GM18951 (cell line): ENCODE results near the gene FBN3.
"Not testable (repeated sequence)": the region's sequence is repeated elsewhere in the genome, so short reads cannot be mapped to it uniquely, and the experiment has no call there.

ENCODE experiments used
- POLR2A ChIP-seq: IDR thresholded peaks from 4 replicates; pipeline ENCODE4 v1.6.1; 2011; ENCODE audit warnings: mild to moderate bottlenecking; ENCODE audit not compliant: insufficient read length, insufficient read depth; ENCODE audit errors: extremely low read depth
- in situ Hi-C: fragments of 300-500 bp; cut with MboI; formaldehyde crosslinking; loops from one replicate; pipeline ENCODE4 v1.12.0; 2022; ENCODE audit warnings: low sequenced_read_pairs, mixed read lengths, inconsistent platforms; ENCODE audit not compliant: unreplicated experiment

FBN3 gene

GRCh38 chr19:8149261-8150094 lies at the start of gene FBN3:
FBN3 (minus strand) TSS chr19:8149592; CDS start chr19:8147480, 2,112 bp downstream.
- in situ Hi-C loops: no loop called here
- TF ChIP-seq POLR2A: no peak

DNA sequence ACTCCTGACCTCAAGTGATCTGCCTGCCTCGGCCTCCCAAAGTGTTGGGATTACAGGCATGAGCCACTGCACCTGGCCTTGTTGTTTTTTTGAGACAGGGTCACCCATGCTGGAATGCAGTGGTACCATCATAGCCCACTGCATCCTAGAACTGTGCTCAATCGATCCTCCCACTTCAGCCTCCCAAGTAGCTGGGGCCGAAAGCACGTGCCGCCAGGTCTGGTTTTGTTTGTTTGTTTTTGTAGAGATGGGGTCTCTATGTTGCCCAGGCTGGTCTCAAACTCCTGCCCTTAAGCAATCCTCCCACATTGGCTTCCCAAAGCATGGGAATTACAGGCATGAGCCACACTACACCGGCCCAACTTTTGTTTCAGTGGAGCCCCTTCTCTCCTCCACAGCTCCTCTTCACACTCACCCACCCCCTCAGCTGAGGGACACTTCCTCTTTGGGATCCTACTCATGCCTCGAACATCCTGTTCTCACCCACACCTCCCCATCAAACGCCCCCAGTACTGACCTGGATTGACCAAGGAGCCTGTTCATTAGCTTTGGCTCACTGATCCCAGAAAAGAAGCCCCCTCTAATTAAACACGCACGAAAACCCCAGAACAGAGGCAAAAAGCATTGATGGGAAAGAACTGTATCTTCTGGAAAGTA lies 47.0 kb upstream of the FBN3 start:
- in situ Hi-C loops: no loop called here
- no peak for TF ChIP-seq POLR2A

- in situ Hi-C loops: no loop called here
- no peak for TF ChIP-seq POLR2A
Measured at GRCh38 chr19:8194528-8195267, 45.3 kb upstream of the FBN3 start.

- in situ Hi-C loops: no loop called here
- no peak for TF ChIP-seq POLR2A
Measured at GRCh38 chr19:8192221-8192820, 42.9 kb upstream of the FBN3 start.

GRCh38 chr19:8185343-8186068 lies 36.1 kb upstream of the FBN3 start:
- in situ Hi-C loops: no loop called here
- no peak for TF ChIP-seq POLR2A

- TF ChIP-seq POLR2A: no peak
- in situ Hi-C loops: no loop called here
Measured at GRCh38 chr19:8184274-8184673, 34.9 kb upstream of the FBN3 start.

DNA sequence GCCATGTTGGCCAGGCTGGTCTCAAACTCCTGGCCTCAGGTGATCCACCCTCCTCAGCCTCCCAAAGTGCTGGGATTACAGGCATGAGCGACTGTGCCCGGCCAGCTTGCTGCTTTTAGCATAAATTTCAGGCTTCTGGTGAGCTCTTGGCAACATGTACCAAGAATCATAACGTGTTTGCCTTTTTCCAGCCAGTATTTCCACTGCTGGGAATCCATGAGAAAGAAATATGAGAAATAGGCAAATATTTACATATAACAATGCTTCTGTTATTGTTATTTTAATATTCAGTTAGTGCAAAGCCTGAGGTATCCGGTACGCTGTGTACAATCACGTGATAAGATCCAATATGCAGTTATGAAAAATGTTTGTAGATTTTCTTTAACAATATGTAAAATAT lies 30.6 kb upstream of the FBN3 start:
- in situ Hi-C loops: no loop called here
- TF ChIP-seq POLR2A: no peak

DNA sequence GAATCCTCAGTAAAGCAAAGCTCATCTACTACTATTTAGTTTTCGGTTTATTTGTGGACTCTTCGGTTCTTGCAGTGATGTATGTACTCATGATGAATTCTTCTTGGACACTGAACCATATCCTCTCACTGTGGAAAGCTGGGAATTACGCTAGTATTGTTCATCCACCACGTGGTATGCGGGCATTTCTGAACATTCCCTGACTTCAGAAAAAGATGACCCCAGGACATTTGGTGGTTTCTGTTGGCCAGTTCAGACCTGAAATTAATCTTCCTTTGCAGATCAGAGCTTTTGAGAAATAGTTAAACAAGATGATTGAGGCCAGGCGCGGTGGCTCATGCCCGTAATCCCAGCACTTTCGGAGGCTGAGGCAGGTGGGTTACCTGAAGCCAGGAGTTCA lies 25.3 kb upstream of the FBN3 start:
- no peak for TF ChIP-seq POLR2A
- in situ Hi-C loops: no loop called here

DNA sequence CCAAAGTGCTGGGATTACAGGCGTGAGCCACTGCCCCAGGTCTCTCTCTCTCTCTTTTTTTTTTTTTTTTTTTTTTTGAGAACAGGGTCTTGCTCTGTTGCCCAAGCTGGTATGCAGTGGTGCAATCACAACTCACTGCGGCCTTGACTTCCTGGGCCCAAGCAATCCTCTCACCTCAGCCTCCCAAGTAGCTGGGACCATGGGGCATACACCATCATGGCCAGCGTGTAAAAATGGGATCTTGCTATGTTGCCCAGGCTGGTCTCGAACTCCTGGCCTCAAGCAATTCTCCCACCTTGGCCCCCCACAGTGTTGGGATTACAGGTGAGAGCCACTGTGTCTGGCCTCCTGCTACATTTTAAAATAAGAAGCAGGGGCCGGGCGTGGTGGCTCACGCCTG lies 19.1 kb upstream of the FBN3 start:
- TF ChIP-seq POLR2A: no peak
- in situ Hi-C loops: loop anchor here (5.0 kb wide), 1 partner anchor 84 kb away; no protein-coding TSS in a partner anchor

- no peak for TF ChIP-seq POLR2A
- in situ Hi-C loops: loop anchor here (5.0 kb wide), 1 partner anchor 84 kb away; no protein-coding TSS in a partner anchor
Measured at GRCh38 chr19:8167985-8168384, 18.6 kb upstream of the FBN3 start.

GRCh38 chr19:8163759-8164158 lies 14.4 kb upstream of the FBN3 start:
- no peak for TF ChIP-seq POLR2A
- in situ Hi-C loops: no loop called here

DNA sequence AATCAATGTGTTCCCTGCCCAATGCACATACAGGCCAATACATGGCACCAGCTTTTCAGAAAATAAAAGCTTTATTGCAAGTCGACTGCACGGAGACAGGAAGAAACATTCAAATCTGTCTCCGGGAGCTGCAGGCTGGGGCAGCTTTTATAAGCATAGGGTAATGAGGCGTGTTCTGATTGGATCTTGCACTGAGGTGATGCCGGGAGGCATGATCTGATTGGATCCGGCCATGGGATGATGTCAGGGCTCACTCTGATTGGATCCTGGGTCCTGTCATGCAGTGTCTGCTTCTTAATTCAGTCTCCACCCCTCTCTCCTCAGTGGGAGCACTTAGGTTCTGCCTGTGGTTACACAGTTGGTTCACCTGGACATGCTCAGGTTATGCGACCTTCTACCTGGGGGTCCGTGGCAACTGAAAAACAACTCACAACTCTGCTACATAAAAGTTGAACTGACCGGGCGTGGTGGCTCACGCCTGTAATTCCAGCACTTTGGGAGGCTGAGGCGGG lies 11.8 kb upstream of the FBN3 start:
- in situ Hi-C loops: no loop called here
- peak; percentile 35 for TF ChIP-seq POLR2A

- in situ Hi-C loops: not testable (repeated sequence)
Measured at GRCh38 chr19:8159322-8159721, 9.9 kb upstream of the FBN3 start.
